Small intestine (tissue), 7 donors: ENCODE data around the gene ZMYND19. TPM values are rescaled to one million over a fixed set of nuclear protein-coding genes. Genes with fewer than 3 reads are reported as not detected.
"Not testable (repeated sequence)": the region's sequence is repeated elsewhere in the genome, so short reads cannot be mapped to it uniquely, and the experiment has no call there.

Experiments used
- DNase-seq, 2 donors: peaks; one replicate each; pipeline versions ENCODE4 v3.0.0 to v3.0.0-alpha.2; 2013
- FAIRE-seq: peaks from 2 replicates; lab custom pipeline; 2012; peaks lifted over from hg19 to GRCh38; lab: Jason Lieb, UNC
- H3K27ac ChIP-seq, 3 donors: one replicate each; pipeline ENCODE4 v1.5.1; 2013; ENCODE audit warnings: low read length in 2 of 3, mild to moderate bottlenecking in 2 of 3, control low read depth in 1 of 3, inconsistent platforms in 1 of 3, low read depth in 1 of 3, moderate library complexity in 1 of 3
- H3K27me3 ChIP-seq, 3 donors: one replicate each; pipeline ENCODE4 v1.6.1; 2013; ENCODE audit warnings: low read length in 3 of 3, inconsistent platforms in 1 of 3; ENCODE audit not compliant: control insufficient read depth in 3 of 3, insufficient read depth in 3 of 3
- H3K36me3 ChIP-seq, 3 donors: one replicate each; pipeline ENCODE4 v1.6.1; 2013; ENCODE audit warnings: low read length in 3 of 3, inconsistent platforms in 1 of 3, low read depth in 1 of 3, mild to moderate bottlenecking in 1 of 3, moderate library complexity in 1 of 3; ENCODE audit not compliant: control insufficient read depth in 3 of 3, insufficient read depth in 2 of 3
- H3K4me1 ChIP-seq, 3 donors: one replicate each; pipeline ENCODE4 v1.6.1; 2013; ENCODE audit warnings: low read length in 2 of 3, inconsistent platforms in 1 of 3, low read depth in 1 of 3, mild to moderate bottlenecking in 1 of 3, moderate library complexity in 1 of 3; ENCODE audit not compliant: control insufficient read depth in 3 of 3, insufficient read depth in 2 of 3
- H3K4me3 ChIP-seq, 3 donors: one replicate each; pipeline ENCODE4 v1.5.1; 2013; ENCODE audit warnings: low read length in 3 of 3, control low read depth in 1 of 3, inconsistent platforms in 1 of 3, low read depth in 1 of 3, mild to moderate bottlenecking in 1 of 3, moderate library complexity in 1 of 3
- H3K9me3 ChIP-seq, 2 donors: one replicate each; pipeline ENCODE4 v1.6.1; 2013; ENCODE audit warnings: low read depth in 1 of 2, low read length in 1 of 2; ENCODE audit not compliant: control insufficient read depth in 2 of 2, insufficient read depth in 1 of 2
- WGBS, 3 donors: extraction: QIAGEN DNeasy Blood & Tissue Kit; methylation state at CpG; one replicate each; pipeline ENCODE4 v1.1.7; 2013; 5-methylcytosine and 5-hydroxymethylcytosine counted together
- polyA plus RNA-seq, 4 donors: library from polyadenylated mRNA; stranded (reverse) in 3 of 4; unstranded in 1 of 4; fragments of 200-250 nt in 3 of 4; fragments of 120-200 nt in 1 of 4; gene quantifications; one replicate each; pipeline versions ENCODE4 v1.2.1 to v1.2.3, GENCODE V29; 2013
- donor health status: healthy with polysubstance abuse.
- donor health status: control.
- donor health status: control.
- donor health status: Bipolar disorder and iron deficiency.
- donor health status: healthy.

ZMYND19 gene
- polyA plus RNA-seq, 4 donors, result 14.1 to 17.7 (median 17.0) TPM

DNA sequence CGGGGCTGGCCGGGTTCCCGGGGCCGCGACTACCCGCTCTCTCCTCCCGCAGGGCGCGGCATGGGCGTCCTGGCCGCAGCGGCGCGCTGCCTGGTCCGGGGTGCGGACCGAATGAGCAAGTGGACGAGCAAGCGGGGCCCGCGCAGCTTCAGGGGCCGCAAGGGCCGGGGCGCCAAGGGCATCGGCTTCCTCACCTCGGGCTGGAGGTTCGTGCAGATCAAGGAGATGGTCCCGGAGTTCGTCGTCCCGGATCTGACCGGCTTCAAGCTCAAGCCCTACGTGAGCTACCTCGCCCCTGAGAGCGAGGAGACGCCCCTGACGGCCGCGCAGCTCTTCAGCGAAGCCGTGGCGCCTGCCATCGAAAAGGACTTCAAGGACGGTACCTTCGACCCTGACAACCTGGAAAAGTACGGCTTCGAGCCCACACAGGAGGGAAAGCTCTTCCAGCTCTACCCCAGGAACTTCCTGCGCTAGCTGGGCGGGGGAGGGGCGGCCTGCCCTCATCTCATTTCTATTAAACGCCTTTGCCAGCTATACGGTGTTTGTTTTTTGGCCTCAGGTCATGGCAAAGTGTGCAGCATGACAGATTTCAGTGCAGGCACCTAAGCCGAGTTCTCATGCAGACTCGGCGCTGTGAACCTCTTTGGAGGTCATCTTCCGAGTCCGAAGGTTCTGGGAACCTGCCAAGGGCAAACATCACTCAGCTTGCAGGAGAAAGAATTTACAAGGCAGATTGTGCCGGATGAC is 38.1 kb downstream of the ZMYND19 start:
- Histone ChIP-seq H3K9me3 (no peaks in the 10 kb centered on the region), H3K4me1 (peaks cover 0 to 15% (median 4%) of the 10 kb centered on the region in 3 donors), H3K27ac (peak overlapping the region; percentile 45 to 88 (median 82)), H3K27me3 (no peaks in the 10 kb centered on the region), H3K4me3 (peak overlapping the region; percentile 70 to 82 (median 71)), H3K36me3 (peaks cover 0 to 37% (median 0%) of the 10 kb centered on the region in 3 donors)
- DNase-seq (peak in 1 of 2 donors; percentile 69), FAIRE-seq (no peak)
- 4 to 8% (median 5%) methylated on average over 45 to 58 of the region's 58 CpGs for WGBS, 3 donors

GRCh38 chr9:137551264-137552021 is 38.9 kb downstream of the ZMYND19 start, which contains the start of gene MRPL41:
TSS of gene MRPL41 (plus strand) at chr9:137551879. CDS start at chr9:137552082, 203 bp downstream.
- H3K36me3 ChIP-seq, result peaks cover 0 to 32% (median 0%) of the 10 kb centered on the region in 3 donors
- peaks cover 0 to 15% (median 4%) of the 10 kb centered on the region in 3 donors for H3K4me1 ChIP-seq
- no peaks in the 10 kb centered on the region for H3K27me3 ChIP-seq
- DNase-seq (peak; percentile 92 to 95), FAIRE-seq (no peak)
- H3K9me3 ChIP-seq, result peaks cover 0 to 2% of the 10 kb centered on the region in 2 donors
- WGBS, 3 donors, result 0 to 1% (median 0%) methylated on average over 40 to 106 of the region's 106 CpGs
- H3K27ac ChIP-seq, result peak within 1 kb of the TSS; percentile 67 to 88 (median 82)
- H3K4me3 ChIP-seq, result peak within 1 kb of the TSS; percentile 70 to 82 (median 71)

GRCh38 chr9:137550958-137551263 is 39.4 kb downstream of the ZMYND19 start:
- H3K9me3 ChIP-seq, DNase-seq, H3K27me3 ChIP-seq, FAIRE-seq: not testable (repeated sequence)
- H3K27ac ChIP-seq, result peak overlapping the region; percentile 67 to 87 (median 76)
- 0 to 5% (median 1%) methylated on average over 7 to 17 of the region's 17 CpGs for WGBS, 3 donors
- peaks cover 0 to 29% (median 0%) of the 10 kb centered on the region in 3 donors for H3K36me3 ChIP-seq
- H3K4me3 ChIP-seq, result peak overlapping the region; percentile 40 to 70 (median 58)
- H3K4me1 ChIP-seq, result peaks cover 0 to 15% (median 4%) of the 10 kb centered on the region in 3 donors

- no peak for FAIRE-seq
- H3K27ac ChIP-seq, result peak within 1 kb of the TSS; percentile 67 to 87 (median 76)
- 0 to 5% (median 3%) methylated on average over 13 of the region's 13 CpGs for WGBS, 3 donors
- peak within 1 kb of the TSS; percentile 40 to 70 (median 58) for H3K4me3 ChIP-seq
- H3K9me3 ChIP-seq, result peaks cover 0 to 6% of the 10 kb centered on the region in 2 donors
- DNase-seq, result peak; percentile 89 to 91
- H3K36me3 ChIP-seq, result peaks cover 0 to 22% (median 0%) of the 10 kb centered on the region in 3 donors
- H3K4me1 ChIP-seq, result peaks cover 0 to 15% (median 4%) of the 10 kb centered on the region in 3 donors
- H3K27me3 ChIP-seq, result no peaks in the 10 kb centered on the region
Observed at GRCh38 chr9:137550231-137550621, 40.1 kb downstream of the ZMYND19 start, which contains the start of gene PNPLA7. TSS of gene PNPLA7 (minus strand) at chr9:137550402. CDS start at chr9:137550197, 205 bp downstream.

- FAIRE-seq (no peak), DNase-seq (no peak)
- H3K36me3 ChIP-seq, result peaks cover 0 to 14% (median 0%) of the 10 kb centered on the region in 3 donors
- H3K4me3 ChIP-seq, result no peak overlapping the region
- no peak overlapping the region for H3K27ac ChIP-seq
- H3K4me1 ChIP-seq, result peaks cover 0 to 15% (median 4%) of the 10 kb centered on the region in 3 donors
- H3K27me3 ChIP-seq, result no peaks in the 10 kb centered on the region
- 90 to 94% (median 93%) methylated on average over 22 to 23 of the region's 23 CpGs for WGBS, 3 donors
- peaks cover 0 to 6% of the 10 kb centered on the region in 2 donors for H3K9me3 ChIP-seq
Observed at GRCh38 chr9:137547687-137548543, 42.4 kb downstream of the ZMYND19 start.

DNA sequence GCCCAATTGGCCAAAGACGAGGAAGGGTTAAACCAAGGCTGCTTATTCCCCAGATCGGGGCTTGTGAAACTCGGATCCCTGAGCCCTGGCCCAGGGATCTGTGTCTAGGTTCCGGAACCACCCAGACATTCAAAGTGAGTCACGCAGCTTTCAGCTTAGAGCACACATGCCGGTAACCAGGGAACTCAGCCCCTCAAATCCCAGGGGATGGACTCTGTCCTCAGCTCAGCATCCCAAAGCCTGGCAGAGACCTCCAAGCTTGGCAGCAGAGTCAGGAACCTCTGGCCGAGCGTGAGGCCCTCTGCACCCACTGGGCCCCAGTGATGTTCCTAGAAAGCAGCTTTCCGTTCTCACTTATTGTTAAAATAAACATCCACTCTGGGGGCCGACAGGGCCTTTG is 45.2 kb downstream of the ZMYND19 start:
- peak overlapping the region in 1 of 3 donors; percentile 4 for H3K27ac ChIP-seq
- DNase-seq (no peak), FAIRE-seq (no peak)
- 78 to 88% (median 85%) methylated on average over 10 of the region's 10 CpGs for WGBS, 3 donors
- peaks cover 0 to 25% (median 2%) of the 10 kb centered on the region in 3 donors for H3K36me3 ChIP-seq
- peaks cover 0 to 7% (median 0%) of the 10 kb centered on the region in 3 donors for H3K4me1 ChIP-seq
- H3K27me3 ChIP-seq, result no peaks in the 10 kb centered on the region
- H3K4me3 ChIP-seq, result no peak overlapping the region
- H3K9me3 ChIP-seq, result peaks cover 0 to 6% of the 10 kb centered on the region in 2 donors

DNA sequence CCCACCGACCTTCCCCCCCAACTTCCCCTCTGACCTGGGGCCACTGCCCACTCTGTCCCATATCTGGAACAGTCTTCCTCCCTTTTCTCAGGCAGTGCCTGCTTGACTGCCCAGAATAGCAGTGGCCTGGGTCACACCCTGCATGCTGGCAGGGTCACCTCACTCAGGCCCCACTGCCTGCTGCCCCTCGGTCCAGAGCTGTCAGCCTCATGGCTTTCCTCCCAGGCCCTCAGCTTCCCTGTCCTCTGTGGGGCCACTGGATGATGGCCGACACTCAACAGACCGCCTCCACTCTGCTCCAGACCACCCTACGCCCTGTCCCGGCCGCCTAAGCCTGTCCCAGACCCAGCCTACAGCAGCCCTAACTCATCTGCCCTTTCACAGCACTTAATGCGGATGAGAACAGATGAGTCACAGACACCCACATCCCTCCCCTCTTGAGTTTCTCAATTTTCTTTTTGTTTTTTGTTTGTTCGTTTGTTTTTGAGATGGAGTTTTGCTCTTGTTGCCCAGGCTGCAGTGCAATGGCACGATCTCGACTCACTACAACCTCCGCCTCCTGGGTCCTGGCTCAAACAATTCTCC is 46.0 kb downstream of the ZMYND19 start:
- DNase-seq, result no peak
- WGBS, 3 donors, result 84 to 89% (median 84%) methylated on average over 12 of the region's 12 CpGs
- FAIRE-seq, result no peak
- Histone ChIP-seq H3K9me3 (peaks cover 0 to 6% of the 10 kb centered on the region in 2 donors), H3K36me3 (peaks cover 0 to 28% (median 4%) of the 10 kb centered on the region in 3 donors), H3K27ac (peak overlapping the region in 1 of 3 donors; percentile 32), H3K27me3 (no peaks in the 10 kb centered on the region), H3K4me1 (no peaks in the 10 kb centered on the region), H3K4me3 (no peak overlapping the region)
